GM12892 (cell line): ENCODE results near the gene FKBP15.
"Not testable (repeated sequence)": the region's sequence is repeated elsewhere in the genome, so short reads cannot be mapped to it uniquely, and the experiment has no call there.

Source experiments
- DNase-seq: peaks from one replicate; pipeline ENCODE4 v3.0.0; 2011; ENCODE audit not compliant: insufficient read length
- FAIRE-seq: peaks from 2 replicates; lab custom pipeline; 2011; peaks lifted over from hg19 to GRCh38; lab: Jason Lieb, UNC
- POLR2A ChIP-seq: IDR thresholded peaks from 2 replicates; pipeline ENCODE4 v1.6.1; 2011; ENCODE audit warnings: low read depth, low read length, control low read depth
- POLR2AphosphoS5 ChIP-seq: IDR thresholded peaks from 2 replicates; pipeline ENCODE4 v1.6.1; 2011; ENCODE audit warnings: low read depth, low read length, control low read depth
- TAF1 ChIP-seq: IDR thresholded peaks from 2 replicates; pipeline ENCODE4 v1.6.1; 2011; ENCODE audit warnings: low read depth, mild to moderate bottlenecking, control low read depth, low read length, borderline replicate concordance

FKBP15 gene

GRCh38 chr9:113139225-113139829 is 81.8 kb downstream of the FKBP15 start:
- no peak for DNase-seq
- TF ChIP-seq TAF1 (no peak), POLR2AphosphoS5 (no peak), POLR2A (no peak)

GRCh38 chr9:113138760-113139159 is 82.3 kb downstream of the FKBP15 start:
- no peak for TF ChIP-seq POLR2A
- TF ChIP-seq POLR2AphosphoS5: no peak
- TF ChIP-seq TAF1: no peak
- FAIRE-seq (no peak), DNase-seq (no peak)

More at GRCh38 chr9:113139225-113139829, 81.8 kb downstream of the FKBP15 start:
- FAIRE-seq: no peak

- DNase-seq (no peak), FAIRE-seq (no peak)
- TF ChIP-seq POLR2A (no peak), TAF1 (no peak), POLR2AphosphoS5 (no peak)
Measured at GRCh38 chr9:113137196-113138168, 83.6 kb downstream of the FKBP15 start.

- TF ChIP-seq POLR2A (no peak), POLR2AphosphoS5 (no peak), TAF1 (no peak)
- DNase-seq (no peak), FAIRE-seq (no peak)
Measured at GRCh38 chr9:113131689-113132151, 89.4 kb downstream of the FKBP15 start.

- TF ChIP-seq POLR2AphosphoS5 (no peak), TAF1 (no peak), POLR2A (no peak)
- FAIRE-seq: no peak
- DNase-seq: no peak
Measured at GRCh38 chr9:113129884-113130283, 91.2 kb downstream of the FKBP15 start.

GRCh38 chr9:113129466-113129865 is 91.6 kb downstream of the FKBP15 start:
- no peak for FAIRE-seq
- DNase-seq: no peak
- TF ChIP-seq POLR2A (no peak), POLR2AphosphoS5 (no peak), TAF1 (no peak)

- no peak for FAIRE-seq
- no peak for TF ChIP-seq TAF1
- no peak for TF ChIP-seq POLR2AphosphoS5
- TF ChIP-seq POLR2A: no peak
- no peak for DNase-seq
Measured at GRCh38 chr9:113125386-113126035, 95.6 kb downstream of the FKBP15 start.

- DNase-seq, FAIRE-seq: not testable (repeated sequence)
Measured at GRCh38 chr9:113118829-113119228, 102.2 kb downstream of the FKBP15 start.
